Activated CD4-positive, alpha-beta T cell treated with anti-CD3 and anti-CD28 coated beads for 4 hours (primary cell): ENCODE results near the gene GCG.
A peak's percentile ranks its signal among the peaks of the same experiment; 100 is the strongest.

Experiments
- DNase-seq, 2 donors: peaks; one replicate each; pipeline ENCODE4 v3.0.0-alpha.2; 2020

Gene GCG

DNA sequence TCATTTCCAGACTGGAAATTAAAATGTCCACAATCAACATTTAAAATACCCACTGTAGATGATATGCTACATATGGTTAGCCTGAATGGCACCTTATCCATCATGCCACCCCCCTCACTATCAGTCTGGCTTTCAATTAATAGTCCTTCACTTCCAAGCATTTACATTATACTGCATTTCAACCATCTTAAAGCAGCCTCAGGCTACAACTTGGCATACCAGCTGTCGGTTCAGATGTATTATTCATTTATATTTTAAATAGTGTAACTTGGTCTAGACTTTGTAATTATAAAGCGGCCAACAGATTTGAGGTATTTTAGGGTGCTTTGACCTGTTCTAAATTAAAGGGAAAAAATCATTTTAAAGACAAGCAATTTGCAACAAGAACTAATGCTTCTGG is 2.6 kb downstream of the GCG start:
- no peak for DNase-seq

DNA sequence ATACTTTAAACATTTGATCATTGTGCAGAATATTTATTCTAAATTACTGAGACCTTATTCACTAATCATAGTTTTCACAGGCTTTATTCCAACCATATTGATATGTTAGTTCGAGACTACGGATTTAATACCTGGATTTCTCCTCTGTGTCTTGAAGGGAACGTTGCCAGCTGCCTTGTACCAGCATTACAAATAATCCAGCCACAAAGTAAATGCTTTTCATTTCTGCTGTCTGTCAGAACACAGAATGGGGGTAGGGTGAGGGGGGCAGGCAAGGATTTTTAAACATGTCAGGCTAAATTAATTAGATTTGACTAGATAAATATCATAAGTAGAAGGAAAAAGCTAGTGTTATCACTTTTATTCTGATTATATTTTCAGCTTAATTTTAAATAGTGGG is 3.1 kb downstream of the GCG start:
- no peak for DNase-seq

DNA sequence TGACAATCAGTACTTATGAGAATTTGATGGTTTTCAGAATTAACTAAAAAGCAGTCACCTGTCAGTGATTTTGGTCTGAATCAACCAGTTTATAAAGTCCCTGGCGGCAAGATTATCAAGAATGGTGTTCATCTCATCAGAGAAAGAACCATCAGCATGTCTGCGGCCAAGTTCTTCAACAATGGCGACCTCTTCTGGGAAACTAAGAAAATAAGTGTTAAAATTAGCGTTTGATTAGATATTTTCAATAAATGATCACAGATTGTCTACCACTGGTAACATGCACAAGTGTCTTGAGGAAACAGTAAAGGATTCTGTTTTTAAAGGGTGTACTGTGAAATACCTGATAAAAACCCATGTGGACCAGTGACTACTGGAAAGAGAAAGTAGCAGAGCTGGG is 8.1 kb downstream of the GCG start:
- no peak for DNase-seq

DNA sequence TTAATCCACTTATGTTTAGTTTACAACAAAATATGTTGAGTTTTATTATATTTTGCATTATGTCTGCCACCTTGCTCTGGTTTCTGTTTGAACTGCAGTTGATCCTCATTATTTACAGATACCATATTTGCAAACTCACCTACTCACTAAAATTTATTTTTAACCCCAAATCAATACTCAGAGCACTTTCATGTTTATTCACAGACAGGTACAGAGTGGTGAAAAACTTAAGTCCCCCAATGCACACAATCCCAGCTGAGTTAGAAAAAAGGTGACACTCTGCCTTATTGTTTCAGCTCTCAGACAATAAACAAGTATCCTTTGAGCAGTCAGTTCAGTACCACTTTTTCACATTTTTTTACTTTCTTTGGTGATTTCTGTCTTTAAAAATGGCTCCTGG is 13.7 kb downstream of the GCG start:
- no peak for DNase-seq

DNA sequence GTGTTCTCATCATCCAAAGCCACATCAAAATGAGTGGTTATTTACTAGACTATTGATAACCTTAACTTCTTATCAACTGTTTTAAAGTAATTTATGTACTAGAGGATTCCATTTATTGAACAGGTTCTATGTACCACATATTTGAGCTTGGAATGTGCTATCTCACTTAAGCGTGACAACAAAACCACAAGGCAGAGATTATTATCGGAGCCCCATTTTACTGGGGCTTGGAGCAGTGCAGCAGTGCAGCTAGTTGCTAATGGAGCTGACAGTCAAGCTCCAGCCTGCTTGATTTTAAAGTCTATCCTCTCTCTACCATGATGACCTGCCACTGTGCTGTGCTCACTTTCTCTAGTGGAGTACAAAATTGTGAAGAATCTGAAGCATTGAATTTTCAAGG is 24.6 kb downstream of the GCG start:
- no peak for DNase-seq

DNA sequence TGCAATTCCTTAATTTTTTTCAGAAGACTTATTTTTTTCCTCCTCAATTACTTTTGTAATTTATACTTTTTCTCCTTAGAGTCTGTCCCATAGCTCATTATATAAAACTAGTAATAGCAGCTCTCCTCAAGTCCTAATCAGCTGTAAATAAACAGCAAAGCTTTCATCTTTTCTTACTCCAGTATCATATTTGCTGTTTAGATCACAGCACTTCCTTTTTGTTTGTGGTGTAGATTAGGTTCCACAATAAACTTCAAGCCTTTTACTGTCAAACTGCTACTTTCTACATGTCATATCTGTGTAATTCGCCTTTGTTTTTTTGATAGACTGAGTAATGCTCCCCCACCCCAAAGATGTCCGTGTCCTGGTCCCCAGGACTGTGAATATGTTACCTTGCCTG is 25.5 kb downstream of the GCG start:
- DNase-seq: no peak

DNA sequence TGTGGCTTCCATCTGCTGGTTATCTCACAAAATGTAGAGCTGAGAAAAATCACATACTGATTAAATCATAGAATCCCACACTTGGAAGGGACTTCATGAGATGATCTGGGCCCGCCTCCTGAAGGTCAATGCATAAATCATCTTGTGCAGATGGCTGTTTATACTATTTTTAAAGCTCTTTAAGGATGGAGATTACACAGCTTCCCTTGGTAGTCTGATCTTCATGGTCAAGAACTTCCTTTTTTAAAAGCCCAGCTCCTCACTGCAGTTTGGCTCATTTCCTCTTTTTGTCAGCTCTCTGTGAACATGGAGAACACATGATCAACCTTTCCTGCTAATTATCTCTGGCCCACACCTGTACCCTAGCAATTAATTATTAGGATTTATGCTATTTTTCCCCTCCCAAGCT is 25.9 kb downstream of the GCG start:
- DNase-seq: no peak

DNA sequence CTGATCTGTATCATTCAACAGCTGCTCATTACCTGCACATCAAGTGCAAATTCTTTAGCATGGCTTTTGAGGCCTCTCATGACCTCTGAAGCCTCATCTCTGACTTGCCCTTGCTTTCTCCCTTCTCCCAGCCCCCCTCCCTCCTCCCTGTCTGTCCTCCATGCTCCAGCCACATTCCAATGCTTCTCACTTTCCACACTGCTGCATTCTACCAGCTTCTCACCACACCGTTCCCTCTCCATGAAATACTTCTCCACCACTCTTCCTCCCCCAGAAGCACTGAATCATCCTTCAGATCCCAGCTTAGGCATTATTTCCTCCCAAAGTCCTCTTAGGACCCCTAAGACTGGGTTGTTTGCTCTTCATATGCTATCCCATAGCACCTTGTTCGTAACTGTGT is 26.9 kb downstream of the GCG start:
- DNase-seq: no peak

DNA sequence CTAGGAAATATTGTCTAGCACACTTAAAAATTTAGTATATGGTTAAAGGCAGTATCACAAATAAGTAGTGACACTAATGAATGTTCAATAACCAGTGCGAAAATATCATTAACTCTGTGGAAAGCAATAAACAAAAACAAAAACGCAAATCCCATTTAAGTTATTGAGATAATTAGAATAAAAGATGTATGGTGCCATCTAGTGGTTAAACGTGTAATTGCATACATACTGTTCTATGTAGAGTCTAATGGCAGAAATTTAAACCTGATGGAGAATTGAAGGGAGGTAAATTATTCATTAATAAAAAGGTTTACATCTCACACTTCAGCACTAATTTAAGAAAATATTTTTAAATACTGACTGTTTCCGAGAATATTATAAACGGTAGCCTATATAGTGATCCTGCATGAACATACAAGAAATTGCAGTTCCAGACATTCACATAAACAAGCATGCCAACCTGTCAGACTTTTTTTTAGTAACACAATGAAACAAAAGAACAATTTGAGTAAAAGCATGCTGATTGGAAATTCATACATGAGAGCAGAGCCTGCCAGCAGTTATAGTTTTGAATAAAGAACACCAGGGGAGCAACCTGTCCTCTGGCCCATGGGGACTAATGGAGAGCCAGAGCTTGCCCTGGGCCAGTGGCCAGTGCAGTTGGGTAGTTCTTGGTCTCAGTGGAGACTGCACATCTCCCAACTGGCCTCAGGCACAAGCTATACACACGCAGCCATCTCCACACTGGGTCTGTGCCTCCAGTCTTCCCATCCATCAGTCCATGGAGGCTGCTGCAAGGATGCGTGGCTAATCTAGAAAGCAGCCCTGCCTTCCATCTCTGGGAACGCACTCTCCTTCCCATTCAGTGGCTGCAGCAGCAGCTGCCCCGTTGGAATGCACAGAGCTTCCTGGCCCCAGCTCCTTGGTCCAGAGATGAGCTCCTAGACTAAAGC is 28.0 kb downstream of the GCG start:
- DNase-seq: peak in 1 of 2 donors; percentile 9

DNA sequence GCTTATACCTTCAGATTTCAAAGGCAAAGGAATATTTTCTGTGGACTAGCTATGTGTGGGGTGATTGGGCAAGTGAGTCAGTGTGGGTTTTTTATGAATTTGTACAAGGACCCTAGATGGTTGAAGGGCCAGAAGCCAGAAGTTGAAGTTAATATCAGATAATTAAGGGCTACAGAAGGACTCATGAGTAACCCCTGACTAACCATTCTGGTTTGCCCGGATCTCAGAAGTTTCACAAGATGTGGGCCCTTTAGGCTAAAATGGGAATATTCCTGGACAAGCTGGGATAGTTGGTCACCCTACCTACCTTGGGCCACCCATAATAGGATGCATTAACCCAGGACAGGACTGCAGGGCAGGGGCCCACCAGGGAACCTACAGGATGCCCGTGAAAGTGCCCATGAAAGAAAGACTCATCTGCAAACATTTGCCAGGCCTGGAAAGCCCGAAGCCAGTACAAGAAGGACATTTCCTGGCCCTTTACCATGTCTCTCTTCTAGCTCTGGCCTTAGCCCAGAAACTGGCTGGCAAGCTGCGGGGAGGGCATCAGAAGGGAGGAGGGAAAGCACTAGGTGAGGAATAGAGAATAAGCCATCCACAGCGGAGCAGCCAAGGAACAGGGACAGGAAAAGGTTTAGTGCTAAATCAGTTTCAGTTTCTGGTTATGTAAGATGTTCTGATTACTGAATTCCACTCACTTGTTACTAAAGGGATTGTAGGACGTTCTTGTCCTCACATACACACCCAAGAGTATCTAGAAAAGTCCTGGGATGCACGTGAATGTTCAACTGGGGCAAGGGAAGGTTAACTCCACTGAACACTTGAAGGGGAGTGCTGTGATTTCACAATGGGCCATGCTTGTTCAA is 33.6 kb downstream of the GCG start:
- no peak for DNase-seq

DNA sequence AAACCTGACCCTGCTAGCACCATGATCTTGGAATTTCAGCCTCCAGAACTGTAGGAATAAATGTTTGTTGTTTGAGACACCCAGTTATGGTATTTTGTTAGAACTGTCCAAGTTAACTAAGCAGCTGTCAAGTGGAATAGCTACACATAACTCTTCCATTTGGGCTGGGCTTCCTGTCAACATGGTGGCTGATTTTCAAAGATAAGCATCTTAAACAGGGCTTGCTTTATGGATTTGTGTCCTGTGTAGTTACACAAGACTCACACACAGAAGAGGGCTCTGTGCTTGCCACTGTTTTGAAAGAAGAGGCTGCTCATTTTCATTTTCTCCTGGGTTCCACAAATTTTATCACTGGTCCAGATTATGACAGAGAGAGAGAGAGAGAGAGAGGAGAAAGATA is 35.7 kb downstream of the GCG start:
- no peak for DNase-seq

DNA sequence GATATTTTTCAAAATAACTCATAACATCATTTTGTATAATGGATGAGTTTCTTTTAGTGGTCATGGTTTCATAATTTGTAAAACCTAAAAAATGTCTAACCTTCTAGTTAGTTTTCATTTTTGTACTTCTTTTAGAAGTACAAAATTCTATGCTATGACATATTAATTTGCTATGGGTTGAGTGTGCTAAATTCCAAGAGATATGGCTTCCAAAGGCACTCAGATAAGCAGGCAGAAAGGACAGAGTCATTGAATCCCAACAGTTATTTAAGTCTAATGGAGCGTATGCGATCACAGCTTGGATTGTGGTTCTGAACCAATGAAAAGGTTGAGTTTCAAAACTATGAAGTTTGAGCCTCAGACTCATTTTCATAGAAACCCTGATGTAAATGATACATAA is 37.0 kb downstream of the GCG start:
- no peak for DNase-seq

DNA sequence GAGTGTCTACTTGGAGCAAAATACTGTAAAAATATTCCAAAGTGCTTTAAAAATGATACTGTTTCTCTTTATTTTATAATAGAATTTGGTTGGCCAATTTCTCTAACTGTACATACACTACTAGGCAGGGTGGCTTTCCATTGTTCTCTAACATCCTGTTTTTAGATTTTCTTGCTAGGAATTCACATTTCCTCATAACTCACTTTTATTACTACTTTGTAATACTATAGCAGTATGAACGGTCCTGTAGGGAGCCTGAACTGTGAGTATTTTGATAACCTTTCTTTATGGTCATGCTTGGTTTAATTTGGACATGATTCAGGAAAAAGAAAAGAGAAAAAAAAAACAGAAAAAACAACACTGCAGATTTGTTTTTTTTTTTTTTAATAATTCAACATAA is 37.8 kb downstream of the GCG start:
- DNase-seq: no peak

DNA sequence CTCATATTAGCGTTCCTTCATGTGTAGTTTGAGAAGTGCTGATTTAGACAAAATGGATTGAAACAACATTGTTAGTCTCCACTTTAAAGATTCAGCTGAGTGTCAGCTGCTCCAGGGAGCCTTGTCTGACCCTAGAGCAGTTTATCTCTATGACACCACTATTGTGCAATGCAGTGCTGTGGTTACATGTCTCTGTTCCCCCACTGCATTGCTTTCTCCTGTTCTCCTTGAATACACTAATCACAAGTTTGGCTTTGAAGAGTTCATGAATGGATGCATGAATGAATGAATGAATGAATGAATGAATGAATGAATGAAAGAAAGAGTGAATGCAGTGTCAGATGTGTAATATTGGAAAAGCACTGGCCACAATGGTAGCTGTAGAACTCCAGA is 38.3 kb downstream of the GCG start:
- DNase-seq: no peak

DNA sequence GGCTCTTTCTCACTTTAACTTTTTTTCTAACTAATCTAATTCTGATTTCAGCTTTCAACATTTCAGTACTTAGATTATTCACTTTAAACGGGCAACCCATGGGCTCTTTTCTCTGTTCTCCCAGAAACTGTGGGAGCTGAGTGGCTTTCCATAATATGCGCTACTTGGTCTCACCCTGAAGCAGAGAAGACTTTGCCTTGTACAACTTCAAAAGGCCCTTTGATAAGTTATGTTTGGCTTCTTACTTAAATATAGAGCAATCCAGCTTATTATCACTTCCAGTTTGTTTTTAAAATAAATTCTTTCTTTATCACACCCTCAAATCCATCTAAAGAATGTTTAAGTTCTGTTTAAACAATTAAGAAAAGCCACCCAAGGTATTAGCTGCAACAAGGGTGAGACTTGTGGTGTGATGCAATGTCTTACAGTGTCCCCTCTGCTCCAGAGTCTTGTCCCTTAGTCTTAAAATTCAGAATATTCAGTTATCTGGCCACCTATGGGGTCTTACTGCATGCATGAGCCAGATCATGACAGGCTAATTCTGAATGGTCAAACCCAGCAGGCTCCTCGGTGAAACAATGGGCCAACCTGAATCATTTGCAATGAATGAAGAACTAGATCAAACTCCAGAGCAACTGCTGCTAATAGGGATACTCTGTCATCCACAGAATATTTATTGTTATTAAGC is 38.8 kb downstream of the GCG start:
- DNase-seq: no peak

DNA sequence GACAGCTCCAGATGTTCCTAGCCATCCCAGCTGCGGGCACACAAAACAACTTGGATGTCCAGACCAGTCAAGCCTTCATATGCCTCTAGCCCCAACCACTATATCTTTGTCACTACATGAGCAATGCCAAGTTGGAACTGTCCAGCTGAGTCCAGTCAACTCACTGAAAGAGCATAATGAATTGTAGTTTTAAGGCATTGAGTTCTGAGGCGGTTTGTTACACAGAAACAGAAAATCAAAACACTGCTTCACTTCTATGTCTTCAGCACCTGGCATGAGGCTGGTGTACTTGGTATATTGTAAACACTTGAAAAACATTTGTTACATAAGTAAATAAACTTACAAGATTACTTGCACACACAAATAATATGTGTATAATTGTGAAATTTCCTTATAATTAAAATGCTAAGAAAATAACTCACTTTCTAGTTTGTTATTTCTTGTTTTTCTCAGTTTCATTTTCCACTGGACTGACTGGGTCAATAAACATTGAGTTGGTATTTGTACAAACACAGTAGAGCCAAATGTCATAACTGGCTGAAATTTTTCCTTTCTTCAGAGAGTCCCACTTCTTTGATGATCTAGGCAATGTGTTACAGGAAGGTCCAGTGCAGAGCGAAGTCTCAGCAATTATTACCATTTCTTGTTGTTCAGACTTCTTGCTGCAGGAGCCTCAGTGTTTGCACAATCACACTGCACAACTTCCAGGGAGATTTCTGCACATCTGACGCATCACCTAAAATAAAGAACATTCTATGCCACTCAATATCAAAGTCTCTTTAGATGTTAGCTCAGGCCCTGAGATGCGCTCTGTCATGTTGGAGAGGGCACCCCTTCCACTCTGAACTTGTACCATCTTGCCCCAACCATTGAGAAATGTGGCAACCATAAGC is 39.8 kb downstream of the GCG start:
- no peak for DNase-seq

DNA sequence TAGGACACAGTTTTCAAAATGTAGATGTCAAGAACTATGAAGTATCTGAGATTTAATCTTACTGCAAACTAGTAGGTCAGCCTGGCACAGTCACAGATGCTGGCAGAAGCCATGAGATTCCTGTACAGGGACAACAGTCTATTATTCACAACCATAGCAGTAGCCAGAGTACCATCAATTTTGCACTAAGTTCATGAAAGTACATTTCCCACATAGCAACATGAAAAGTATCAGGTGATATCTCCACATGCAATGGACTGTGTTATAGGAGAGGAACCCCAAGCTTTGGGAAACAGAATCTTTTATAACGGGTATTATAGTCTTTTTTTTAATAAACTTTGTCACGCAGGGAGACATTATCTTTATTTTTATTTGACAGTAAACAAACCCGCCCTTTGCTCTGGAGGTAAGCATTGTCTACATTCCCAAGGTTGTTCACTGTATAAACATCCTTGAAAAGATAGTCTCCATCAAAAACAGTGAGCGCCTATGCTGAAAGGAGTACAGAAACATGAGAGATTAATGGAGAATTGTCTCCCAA is 44.6 kb downstream of the GCG start:
- DNase-seq: no peak

DNA sequence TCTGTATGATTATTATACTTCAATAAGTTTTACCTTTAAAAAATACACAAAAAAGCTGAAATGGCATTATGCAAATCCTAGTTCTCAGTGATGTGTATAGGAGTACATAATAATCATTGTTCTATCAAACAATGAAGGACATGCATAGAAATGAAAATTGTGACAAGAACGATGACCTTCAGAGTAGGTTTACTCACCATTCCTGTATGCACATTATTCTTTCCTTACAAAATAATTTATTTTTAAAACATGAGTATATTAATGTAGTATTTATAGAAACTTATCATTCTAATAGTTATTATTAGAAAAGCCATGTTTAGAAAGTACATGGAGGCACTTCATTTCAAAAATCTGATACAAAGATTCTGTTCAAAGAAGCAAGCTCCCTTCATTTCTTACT is 45.3 kb downstream of the GCG start:
- no peak for DNase-seq

DNA sequence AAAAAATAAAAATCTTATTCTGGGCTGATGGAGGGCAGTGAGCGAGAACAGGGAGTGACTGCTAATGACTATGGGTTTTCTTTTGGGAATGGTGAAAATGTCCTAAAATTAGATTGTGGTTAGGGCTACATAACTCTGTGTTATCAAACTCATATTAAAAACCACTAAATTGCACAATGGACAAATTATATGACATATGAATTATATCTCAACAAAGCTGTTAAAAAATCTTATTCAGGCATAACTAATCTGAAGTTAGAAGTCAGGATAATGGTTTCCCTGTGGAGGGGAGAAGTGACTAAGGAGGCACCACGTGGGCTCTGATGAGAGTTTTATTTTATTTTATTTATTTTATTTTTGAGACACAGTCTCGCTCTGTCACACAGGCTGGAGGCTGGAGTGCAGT is 45.9 kb downstream of the GCG start:
- DNase-seq: no peak

DNA sequence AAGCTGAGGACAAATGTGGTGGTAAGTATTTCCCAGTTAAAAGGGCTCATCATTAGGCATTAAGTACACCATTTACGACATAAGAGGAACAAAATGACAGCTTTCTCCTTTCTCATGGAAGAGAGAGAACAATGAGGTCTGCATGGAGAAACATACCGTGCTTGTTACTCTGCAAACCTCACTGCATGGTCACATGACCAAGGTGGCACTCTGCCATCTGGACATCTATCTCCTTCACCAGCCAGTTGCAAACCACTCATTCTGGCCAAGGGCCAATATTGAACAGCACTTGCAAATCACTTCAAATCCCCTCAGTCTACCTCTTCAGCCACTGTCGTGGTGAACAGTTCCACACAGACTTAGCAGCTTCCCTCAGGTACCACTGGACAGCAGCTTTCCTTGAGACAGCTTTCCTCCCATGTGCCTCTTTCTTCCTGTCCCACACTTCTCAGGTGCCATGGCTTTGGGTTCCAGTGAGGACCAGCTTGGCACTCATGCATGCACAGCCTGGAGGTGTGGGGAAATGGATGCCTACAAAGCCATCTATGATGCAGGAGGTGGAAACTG is 48.5 kb downstream of the GCG start:
- DNase-seq: no peak

DNA sequence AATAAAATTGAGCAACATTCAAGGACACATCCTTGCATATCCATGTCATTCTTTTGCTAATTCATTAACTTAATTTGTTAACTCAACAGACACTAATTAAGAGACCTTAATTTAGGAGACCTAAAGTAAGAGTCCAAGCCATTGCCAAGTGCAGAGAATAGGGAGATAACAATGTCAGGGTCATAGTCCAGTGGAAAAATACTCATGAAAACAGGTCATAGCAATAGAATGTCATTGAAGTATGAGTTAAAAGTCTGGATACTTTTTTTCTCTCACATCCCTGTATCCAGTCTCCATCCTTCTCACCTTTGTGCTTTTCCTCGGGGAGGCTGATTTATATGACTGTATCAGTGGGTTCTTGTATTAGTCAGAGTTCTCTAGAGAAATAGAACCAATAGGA is 51.5 kb downstream of the GCG start:
- DNase-seq: no peak

DNA sequence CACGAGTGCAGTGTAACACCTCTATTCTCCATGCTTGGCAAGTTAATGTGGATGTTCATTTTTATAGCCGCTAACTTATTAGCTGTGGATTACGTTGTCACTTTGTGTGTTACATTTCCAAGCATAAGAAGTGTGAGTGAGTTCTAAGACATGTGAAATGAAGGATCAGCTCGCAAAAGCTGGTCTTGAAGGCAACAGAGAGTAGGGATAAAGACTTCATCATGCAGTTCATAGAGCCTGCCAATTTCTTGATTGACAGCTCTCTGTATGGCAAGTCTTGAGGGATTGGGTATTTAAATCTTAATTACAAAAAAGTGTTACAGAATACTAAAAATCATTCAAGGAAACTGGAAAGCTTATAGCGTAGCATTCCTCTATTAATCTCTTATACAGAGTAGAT is 52.2 kb downstream of the GCG start:
- no peak for DNase-seq
